Activated CD8-positive, alpha-beta T cell treated with anti-CD3 and anti-CD28 coated beads for 36 hours (primary cell): Measurements from ENCODE around the gene RNF5. TPM values are rescaled to one million over a fixed set of nuclear protein-coding genes. Genes with fewer than 3 reads are reported as not detected.
"Not testable (repeated sequence)": the region's sequence is repeated elsewhere in the genome, so short reads cannot be mapped to it uniquely, and the experiment has no call there.

Experiments
- ATAC-seq: fragments of 200-7000 bp; cut with Tn5 transposase; one replicate; pipeline ENCODE4 v1.10.0; 2021; ENCODE audit warnings: mild to moderate bottlenecking, moderate library complexity
- CTCF ChIA-PET: fragments of 350-600 bp; sonication (Branson Sonifier 250); formaldehyde crosslinking; loops from one replicate; lab custom pipeline; 2021; ENCODE audit warnings: antibody characterized with exemption; lab: Charles Lee
- POLR2A ChIA-PET: fragments of 350-600 bp; sonication (Branson Sonifier 250); formaldehyde crosslinking; loops from one replicate; lab custom pipeline; 2021; ENCODE audit warnings: antibody characterized with exemption; lab: Charles Lee
- DNase-seq: peaks from one replicate; pipeline ENCODE4 v3.0.0-alpha.2; 2020
- H3K27ac Mint-ChIP-seq: one replicate; pipeline ENCODE4 v1.8.0; 2021; ENCODE audit warnings: mild to moderate bottlenecking, mixed read lengths
- H3K27me3 Mint-ChIP-seq: one replicate; pipeline ENCODE4 v1.8.0; 2021; ENCODE audit warnings: mixed read lengths
- H3K36me3 Mint-ChIP-seq: one replicate; pipeline ENCODE4 v1.8.0; 2021; ENCODE audit warnings: low read depth, mixed read lengths
- H3K4me1 Mint-ChIP-seq: one replicate; pipeline ENCODE4 v1.8.0; 2021; ENCODE audit warnings: low read depth, mixed read lengths
- H3K4me3 Mint-ChIP-seq: one replicate; pipeline ENCODE4 v1.8.0; 2021; ENCODE audit warnings: mild to moderate bottlenecking, moderate library complexity, mixed read lengths
- H3K9me3 Mint-ChIP-seq: one replicate; pipeline ENCODE4 v1.8.0; 2021; ENCODE audit warnings: mixed read lengths
- intact Hi-C: fragments of 100-400 bp; cut with micrococcal nuclease; formaldehyde crosslinking; loops from one replicate; pipeline ENCODE4 v1.10.0; 2022
- total RNA-seq, 2 experiments: library from RNA; stranded (reverse); gene quantifications; one replicate each; pipeline ENCODE4 v1.2.3, GENCODE V29; 2021
- TF ChIP-seq, protein P1 (sequence below): fragments of 200-600 bp; IDR thresholded peaks from one replicate; pipeline ENCODE4 v1.8.0; 2022; ENCODE audit warnings: antibody characterized with exemption, mild to moderate bottlenecking

The RNF5 gene
- total RNA-seq, 2 experiments from 2014 or later: 55.4 to 57.9 TPM

DNA sequence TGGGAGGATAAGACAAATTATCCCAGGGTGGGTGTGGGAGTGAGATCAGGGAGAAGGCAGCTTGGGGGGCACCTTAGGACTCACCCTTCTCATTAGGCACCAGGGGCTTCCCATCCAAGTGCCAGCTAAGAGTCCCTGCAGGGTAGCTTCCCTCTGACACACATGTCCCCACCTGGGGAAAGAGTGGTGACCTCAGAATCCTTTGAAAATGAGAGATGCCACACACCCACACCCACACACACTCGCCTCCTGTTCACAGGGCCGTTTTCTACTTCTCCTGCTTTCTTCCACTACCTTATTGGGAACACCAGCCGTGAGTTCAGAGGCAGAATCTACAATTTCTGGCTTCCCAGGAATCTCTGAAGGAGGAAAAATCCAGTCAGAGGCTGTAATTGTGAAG, 4.8 kb downstream of the RNF5 start:
- peaks cover 63% of the 10 kb centered on the region for H3K4me1 Mint-ChIP-seq
- intact Hi-C loops: no loop called here
- DNase-seq: no peak
- TF ChIP-seq, protein P1, sequence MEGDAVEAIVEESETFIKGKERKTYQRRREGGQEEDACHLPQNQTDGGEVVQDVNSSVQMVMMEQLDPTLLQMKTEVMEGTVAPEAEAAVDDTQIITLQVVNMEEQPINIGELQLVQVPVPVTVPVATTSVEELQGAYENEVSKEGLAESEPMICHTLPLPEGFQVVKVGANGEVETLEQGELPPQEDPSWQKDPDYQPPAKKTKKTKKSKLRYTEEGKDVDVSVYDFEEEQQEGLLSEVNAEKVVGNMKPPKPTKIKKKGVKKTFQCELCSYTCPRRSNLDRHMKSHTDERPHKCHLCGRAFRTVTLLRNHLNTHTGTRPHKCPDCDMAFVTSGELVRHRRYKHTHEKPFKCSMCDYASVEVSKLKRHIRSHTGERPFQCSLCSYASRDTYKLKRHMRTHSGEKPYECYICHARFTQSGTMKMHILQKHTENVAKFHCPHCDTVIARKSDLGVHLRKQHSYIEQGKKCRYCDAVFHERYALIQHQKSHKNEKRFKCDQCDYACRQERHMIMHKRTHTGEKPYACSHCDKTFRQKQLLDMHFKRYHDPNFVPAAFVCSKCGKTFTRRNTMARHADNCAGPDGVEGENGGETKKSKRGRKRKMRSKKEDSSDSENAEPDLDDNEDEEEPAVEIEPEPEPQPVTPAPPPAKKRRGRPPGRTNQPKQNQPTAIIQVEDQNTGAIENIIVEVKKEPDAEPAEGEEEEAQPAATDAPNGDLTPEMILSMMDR: no peak
- peaks cover 59% of the 10 kb centered on the region for H3K36me3 Mint-ChIP-seq
- H3K4me3 Mint-ChIP-seq: no peak overlapping the region
- H3K27ac Mint-ChIP-seq: peak overlapping the region; percentile 73
- no peak for ATAC-seq
- H3K9me3 Mint-ChIP-seq: no peaks in the 10 kb centered on the region
- CTCF ChIA-PET: no interaction called here
- POLR2A ChIA-PET: interaction anchor here (0.9 to 1.2 kb wide), 2 partner anchors 8 to 55 kb away, joined by 3 to 6 read pairs; partner anchors contain the start of gene ATF6B
- no peaks in the 10 kb centered on the region for H3K27me3 Mint-ChIP-seq

DNA sequence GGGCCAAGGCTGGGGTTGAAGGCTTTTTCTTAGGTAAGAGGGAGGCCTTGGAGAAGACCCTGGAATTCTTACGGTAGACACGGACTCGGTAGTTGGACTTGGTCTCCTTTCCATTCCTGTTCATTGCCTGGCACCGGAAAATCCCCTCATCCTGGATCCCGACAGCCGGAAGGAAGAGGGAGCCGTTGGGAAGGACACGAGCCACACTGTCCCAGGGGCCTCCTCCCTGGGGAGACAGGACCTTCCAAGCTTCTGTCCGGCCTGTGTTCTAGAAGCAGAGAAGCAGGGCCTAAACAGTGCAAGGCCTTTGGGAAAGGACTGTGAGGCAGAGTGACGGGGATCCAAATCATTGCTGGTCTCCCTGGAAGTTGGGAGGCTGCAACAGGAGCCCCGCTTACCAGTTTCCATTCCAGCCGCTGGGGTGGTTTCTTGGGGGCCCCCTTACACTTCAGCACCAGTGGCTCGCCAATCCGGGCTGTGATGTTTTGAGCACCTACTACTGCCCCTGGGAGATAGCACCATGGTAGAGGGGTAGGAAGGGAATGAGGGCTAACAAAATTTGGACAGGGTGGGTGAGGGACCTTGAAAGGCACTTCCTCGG, 5.4 kb downstream of the RNF5 start:
- peak overlapping the region; percentile 73 for H3K27ac Mint-ChIP-seq
- H3K36me3 Mint-ChIP-seq: peaks cover 65% of the 10 kb centered on the region
- intact Hi-C loops: no loop called here
- peaks cover 68% of the 10 kb centered on the region for H3K4me1 Mint-ChIP-seq
- no peak for DNase-seq
- TF ChIP-seq, protein P1: no peak
- ChIA-PET POLR2A (interaction anchor here (1.2 kb wide), 1 partner anchor 56 kb away, joined by 6 read pairs; the partner anchor contains the start of gene ATF6B), CTCF (no interaction called here)
- ATAC-seq: no peak
- H3K27me3 Mint-ChIP-seq: no peaks in the 10 kb centered on the region
- H3K9me3 Mint-ChIP-seq: no peaks in the 10 kb centered on the region
- H3K4me3 Mint-ChIP-seq: no peak overlapping the region

DNA sequence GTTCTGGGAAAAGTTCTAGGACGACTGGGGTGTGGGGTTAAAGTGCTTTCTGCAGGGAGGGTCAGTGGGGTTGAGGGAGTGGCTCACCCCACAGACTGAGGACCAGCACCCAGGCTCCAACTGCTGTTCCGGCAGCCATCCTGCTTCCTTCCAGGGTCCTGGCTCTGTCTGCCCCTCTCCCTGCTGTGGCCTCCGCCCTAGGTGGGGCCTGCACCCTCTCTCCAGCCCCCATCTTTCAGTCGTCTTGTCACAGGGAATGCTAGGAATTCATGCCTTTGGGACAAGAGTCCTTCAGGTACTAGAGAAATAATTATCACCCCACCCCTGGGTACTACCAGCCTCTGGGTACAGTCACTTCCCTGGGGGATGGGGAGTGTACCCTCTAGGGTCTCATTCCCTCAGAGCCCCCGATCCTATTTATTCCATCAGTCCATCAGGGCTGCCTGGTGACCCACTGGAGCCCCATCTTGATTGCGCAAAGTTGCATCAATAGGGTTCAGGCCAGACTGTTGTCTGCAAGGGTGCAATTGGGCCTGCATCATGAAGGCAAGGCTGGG, 6.0 kb downstream of the RNF5 start, which contains the start of gene AGER:
TSS of gene AGER (minus strand) at position 170 of the 557 bp plus-strand sequence. CDS start at position 139, 31 bp downstream.
- peak within 1 kb of the TSS; percentile 73 for H3K27ac Mint-ChIP-seq
- DNase-seq (no peak), ATAC-seq (no peak)
- peaks cover 68% of the 10 kb centered on the region for H3K4me1 Mint-ChIP-seq
- TF ChIP-seq, protein P1: no peak
- intact Hi-C loops: no loop called here
- ChIA-PET POLR2A (no interaction called here), CTCF (no interaction called here)
- H3K9me3 Mint-ChIP-seq: no peaks in the 10 kb centered on the region
- no peak within 1 kb of the TSS for H3K4me3 Mint-ChIP-seq
- no peaks in the 10 kb centered on the region for H3K27me3 Mint-ChIP-seq
- peaks cover 65% of the 10 kb centered on the region for H3K36me3 Mint-ChIP-seq

DNA sequence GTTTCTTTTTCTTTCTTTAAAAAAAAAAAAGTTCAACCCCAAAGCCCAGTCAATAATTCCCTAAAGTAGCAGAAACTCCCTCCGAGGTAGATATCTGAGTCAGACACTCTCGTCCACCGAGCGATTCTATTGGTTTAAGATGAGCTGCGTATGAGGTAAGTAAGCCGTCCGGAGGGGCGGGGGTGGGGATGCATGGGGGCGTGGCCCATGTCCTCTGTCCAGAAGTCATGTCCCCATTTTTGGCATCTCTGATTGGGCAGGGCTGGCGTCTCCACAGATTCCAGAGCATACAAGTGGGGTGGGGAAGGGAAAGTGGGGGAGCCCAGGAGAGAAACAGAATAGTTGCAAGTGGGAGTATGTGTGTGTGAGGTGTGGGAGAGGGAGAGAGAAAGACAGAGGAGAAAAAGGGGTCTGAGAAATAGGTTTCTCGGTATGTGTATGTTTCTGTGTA, 7.5 kb downstream of the RNF5 start:
- DNase-seq (peak; percentile 81), ATAC-seq (peak; percentile 55)
- H3K27me3 Mint-ChIP-seq, intact Hi-C loops, CTCF ChIA-PET, H3K9me3 Mint-ChIP-seq: not testable (repeated sequence)
- Mint-ChIP-seq H3K27ac (peak overlapping the region; percentile 92), H3K4me3 (peak overlapping the region; percentile 23), H3K36me3 (peaks cover 56% of the 10 kb centered on the region), H3K4me1 (peaks cover 54% of the 10 kb centered on the region)
- POLR2A ChIA-PET: interaction anchor here (0.6 to 1.5 kb wide), 2 partner anchors 10 to 15 kb away, joined by 3 to 4 read pairs; no protein-coding TSS in a partner anchor

DNA sequence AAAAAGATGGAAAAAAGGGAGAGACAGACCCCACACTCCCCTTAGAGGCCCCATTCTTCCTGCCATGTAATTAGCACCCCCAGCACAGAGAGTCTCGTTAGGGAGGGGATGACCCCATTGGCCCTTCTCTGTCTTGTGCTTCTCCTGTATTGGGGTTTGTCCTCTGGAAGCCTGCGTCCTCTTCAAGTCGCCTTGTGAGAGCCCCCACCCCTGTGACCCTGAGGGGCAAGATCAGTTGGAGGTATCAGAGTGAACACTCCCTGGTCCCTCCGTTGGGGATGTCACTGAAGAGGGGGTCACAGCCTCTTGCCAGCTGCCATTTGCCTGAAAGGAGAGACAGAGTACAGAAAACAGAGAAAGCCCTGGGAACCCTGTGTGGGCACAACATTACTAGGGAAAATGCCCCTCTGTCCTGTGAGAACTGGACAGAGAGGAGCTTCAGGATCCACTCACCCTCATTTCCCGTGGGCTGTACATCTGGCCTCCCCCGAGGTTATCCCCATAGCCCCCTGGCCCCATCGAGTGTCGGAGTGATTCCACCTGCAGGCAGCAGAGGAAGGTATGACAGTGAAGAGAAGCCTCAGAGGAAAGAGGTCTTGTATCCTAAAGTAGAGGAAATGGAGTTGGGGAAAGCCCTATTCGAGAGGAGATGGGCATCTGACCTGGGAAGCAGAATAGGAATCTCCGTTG, 8.1 kb downstream of the RNF5 start:
- DNase-seq, CTCF ChIA-PET, ATAC-seq, H3K9me3 Mint-ChIP-seq, intact Hi-C loops, H3K27me3 Mint-ChIP-seq: not testable (repeated sequence)
- peak overlapping the region; percentile 92 for H3K27ac Mint-ChIP-seq
- POLR2A ChIA-PET: interaction anchor here (0.6 to 7.2 kb wide), 3 partner anchors 7 to 14 kb away, joined by 3 to 72 read pairs (median 4); partner anchors contain the start of genes AGPAT1 and RNF5
- H3K4me3 Mint-ChIP-seq: peak overlapping the region; percentile 95
- peaks cover 55% of the 10 kb centered on the region for H3K36me3 Mint-ChIP-seq
- peaks cover 50% of the 10 kb centered on the region for H3K4me1 Mint-ChIP-seq
